Measurements from ENCODE around the gene PBX3.

PBX3 gene

DNA sequence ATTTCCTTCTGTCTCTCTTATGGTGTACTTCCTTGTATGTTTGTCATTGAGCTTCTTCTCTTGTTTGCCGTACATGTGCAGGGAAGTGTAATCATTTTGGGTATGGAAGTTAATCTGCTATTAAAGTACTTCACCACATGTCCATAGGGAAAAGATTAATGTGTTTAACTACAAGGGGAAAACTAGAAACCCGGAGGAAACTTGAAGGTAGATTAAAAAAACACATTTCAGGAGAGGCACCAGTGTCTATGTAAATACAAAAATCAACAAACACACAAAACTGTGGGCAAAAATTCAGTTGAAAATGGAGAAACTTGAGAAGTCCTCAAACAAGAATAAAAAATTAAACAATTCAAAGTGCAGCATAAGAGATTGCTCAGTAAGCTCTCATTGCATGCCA, 166.4 kb downstream of the PBX3 start:
- Histone ChIP-seq H3K27me3 (ENCODE audit: control insufficient read depth, insufficient read depth, low read length) (no peaks in the 10 kb centered on the region), H3K9me3 (ENCODE audit: control insufficient read depth, low read depth, low read length) (no peaks in the 10 kb centered on the region), H3K9ac (ENCODE audit: low read length) (no peak overlapping the region), H3K4me1 (ENCODE audit: control insufficient read depth, low read depth, low read length) (peaks cover 18% of the 10 kb centered on the region), H3K4me3 (ENCODE audit: low read length) (no peak overlapping the region), H3K27ac (ENCODE audit: low read length) (no peak overlapping the region), H3K36me3 (ENCODE audit: control insufficient read depth, low read depth, low read length) (peaks cover 7% of the 10 kb centered on the region)

GRCh38 chr9:125914411-125914810, 167.2 kb downstream of the PBX3 start:
- Histone ChIP-seq H3K27me3 (ENCODE audit: control insufficient read depth, insufficient read depth, low read length) (no peaks in the 10 kb centered on the region), H3K4me3 (ENCODE audit: low read length) (no peak overlapping the region), H3K36me3 (ENCODE audit: control insufficient read depth, low read depth, low read length) (peaks cover 7% of the 10 kb centered on the region), H3K27ac (ENCODE audit: low read length) (no peak overlapping the region), H3K9me3 (ENCODE audit: control insufficient read depth, low read depth, low read length) (no peaks in the 10 kb centered on the region), H3K9ac (ENCODE audit: low read length) (no peak overlapping the region), H3K4me1 (ENCODE audit: control insufficient read depth, low read depth, low read length) (peaks cover 13% of the 10 kb centered on the region)

- H3K27me3 ChIP-seq (ENCODE audit: control insufficient read depth, insufficient read depth, low read length), result no peaks in the 10 kb centered on the region
- H3K9ac ChIP-seq (ENCODE audit: low read length), result no peak overlapping the region
- no peak overlapping the region for H3K27ac ChIP-seq (ENCODE audit: low read length)
- no peak overlapping the region for H3K4me3 ChIP-seq (ENCODE audit: low read length)
- no peaks in the 10 kb centered on the region for H3K9me3 ChIP-seq (ENCODE audit: control insufficient read depth, low read depth, low read length)
- peaks cover 7% of the 10 kb centered on the region for H3K36me3 ChIP-seq (ENCODE audit: control insufficient read depth, low read depth, low read length)
- H3K4me1 ChIP-seq (ENCODE audit: control insufficient read depth, low read depth, low read length), result peaks cover 13% of the 10 kb centered on the region
Measured at GRCh38 chr9:125915606-125916005, 168.4 kb downstream of the PBX3 start.

DNA sequence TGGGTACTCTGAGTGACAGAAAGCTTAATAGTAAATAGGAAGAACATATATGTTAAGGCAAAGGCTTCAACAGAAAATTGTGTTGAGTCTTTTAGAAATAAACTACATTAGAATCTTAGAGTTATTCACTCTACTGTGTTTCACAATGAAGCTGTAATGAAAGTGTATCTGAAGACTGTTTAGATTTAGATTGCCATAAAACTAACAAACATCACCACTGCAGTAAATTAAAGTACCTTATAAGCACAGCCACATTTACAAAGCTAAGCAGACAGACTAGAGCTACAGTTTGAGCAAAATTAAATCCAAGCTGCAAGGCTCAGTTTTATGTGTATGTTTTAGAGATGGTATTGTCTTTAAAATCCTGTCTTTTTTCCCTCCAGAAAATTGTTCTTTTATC, 172.4 kb downstream of the PBX3 start:
- Histone ChIP-seq H3K27me3 (ENCODE audit: control insufficient read depth, insufficient read depth, low read length) (no peaks in the 10 kb centered on the region), H3K9me3 (ENCODE audit: control insufficient read depth, low read depth, low read length) (no peaks in the 10 kb centered on the region)

GRCh38 chr9:125920402-125920801, 173.2 kb downstream of the PBX3 start:
- Histone ChIP-seq H3K9ac (ENCODE audit: low read length) (no peak overlapping the region), H3K9me3 (ENCODE audit: control insufficient read depth, low read depth, low read length) (no peaks in the 10 kb centered on the region), H3K36me3 (ENCODE audit: control insufficient read depth, low read depth, low read length) (peaks cover 7% of the 10 kb centered on the region), H3K4me3 (ENCODE audit: low read length) (no peak overlapping the region), H3K27me3 (ENCODE audit: control insufficient read depth, insufficient read depth, low read length) (no peaks in the 10 kb centered on the region), H3K4me1 (ENCODE audit: control insufficient read depth, low read depth, low read length) (no peaks in the 10 kb centered on the region), H3K27ac (ENCODE audit: low read length) (no peak overlapping the region)

More for the DNA sequence above, 172.4 kb downstream of the PBX3 start:
- Histone ChIP-seq H3K36me3 (ENCODE audit: control insufficient read depth, low read depth, low read length) (peaks cover 7% of the 10 kb centered on the region), H3K27ac (ENCODE audit: low read length) (no peak overlapping the region), H3K4me1 (ENCODE audit: control insufficient read depth, low read depth, low read length) (no peaks in the 10 kb centered on the region), H3K4me3 (ENCODE audit: low read length) (no peak overlapping the region), H3K9ac (ENCODE audit: low read length) (no peak overlapping the region)

DNA sequence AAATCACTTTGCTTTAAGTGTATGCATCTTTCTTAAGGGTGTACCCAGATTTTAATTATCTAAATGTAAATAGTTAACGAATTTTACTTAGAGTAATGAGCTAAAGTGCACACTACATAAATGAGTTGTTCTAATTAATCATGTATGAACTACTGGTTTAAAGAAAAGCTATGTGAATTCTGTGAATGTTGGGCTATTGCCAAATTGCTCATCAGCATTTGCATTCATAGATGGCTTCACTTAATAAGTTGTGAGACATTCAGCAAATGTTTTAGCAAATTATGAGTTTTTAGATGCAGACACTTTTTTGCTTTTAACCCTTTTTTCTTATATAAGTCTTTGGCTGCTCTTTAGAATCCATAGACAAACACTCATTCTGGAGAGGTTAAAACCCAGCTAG, 175.7 kb downstream of the PBX3 start:
- no peak overlapping the region for H3K27ac ChIP-seq (ENCODE audit: low read length)
- H3K9me3 ChIP-seq (ENCODE audit: control insufficient read depth, low read depth, low read length), result no peaks in the 10 kb centered on the region
- H3K4me1 ChIP-seq (ENCODE audit: control insufficient read depth, low read depth, low read length), result no peaks in the 10 kb centered on the region
- H3K27me3 ChIP-seq (ENCODE audit: control insufficient read depth, insufficient read depth, low read length), result no peaks in the 10 kb centered on the region
- H3K36me3 ChIP-seq (ENCODE audit: control insufficient read depth, low read depth, low read length), result no peaks in the 10 kb centered on the region
- H3K4me3 ChIP-seq (ENCODE audit: low read length), result no peak overlapping the region
- H3K9ac ChIP-seq (ENCODE audit: low read length), result no peak overlapping the region

DNA sequence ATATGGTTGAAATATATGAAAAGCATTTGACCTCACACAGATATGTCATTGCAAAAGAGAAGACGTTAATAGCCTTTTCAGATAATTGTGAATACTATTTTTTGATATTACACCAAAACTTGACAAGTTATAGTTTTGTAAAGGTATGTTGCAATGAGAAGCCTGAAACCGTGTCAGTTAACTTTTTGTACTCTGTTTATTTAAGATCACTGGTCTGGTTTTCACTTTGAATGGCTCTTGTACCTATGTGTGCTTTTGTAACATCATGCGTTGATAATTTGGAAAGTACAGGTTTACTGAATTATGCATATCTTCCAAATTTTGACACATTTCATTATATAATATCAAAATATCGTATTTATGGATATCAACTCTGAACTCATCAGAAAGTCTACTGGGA, 177.2 kb downstream of the PBX3 start:
- H3K36me3 ChIP-seq (ENCODE audit: control insufficient read depth, low read depth, low read length), result no peaks in the 10 kb centered on the region

GRCh38 chr9:125926936-125927335, 179.8 kb downstream of the PBX3 start:
- Histone ChIP-seq H3K27me3 (ENCODE audit: control insufficient read depth, insufficient read depth, low read length) (no peaks in the 10 kb centered on the region), H3K27ac (ENCODE audit: low read length) (no peak overlapping the region), H3K36me3 (ENCODE audit: control insufficient read depth, low read depth, low read length) (no peaks in the 10 kb centered on the region), H3K4me3 (ENCODE audit: low read length) (no peak overlapping the region), H3K9ac (ENCODE audit: low read length) (no peak overlapping the region), H3K9me3 (ENCODE audit: control insufficient read depth, low read depth, low read length) (no peaks in the 10 kb centered on the region), H3K4me1 (ENCODE audit: control insufficient read depth, low read depth, low read length) (peaks cover 9% of the 10 kb centered on the region)

More for the DNA sequence above, 177.2 kb downstream of the PBX3 start:
- no peak overlapping the region for H3K9ac ChIP-seq (ENCODE audit: low read length)
- no peak overlapping the region for H3K4me3 ChIP-seq (ENCODE audit: low read length)
- peaks cover 2% of the 10 kb centered on the region for H3K4me1 ChIP-seq (ENCODE audit: control insufficient read depth, low read depth, low read length)
- H3K27ac ChIP-seq (ENCODE audit: low read length), result no peak overlapping the region
- no peaks in the 10 kb centered on the region for H3K27me3 ChIP-seq (ENCODE audit: control insufficient read depth, insufficient read depth, low read length)
- H3K9me3 ChIP-seq (ENCODE audit: control insufficient read depth, low read depth, low read length), result no peaks in the 10 kb centered on the region

DNA sequence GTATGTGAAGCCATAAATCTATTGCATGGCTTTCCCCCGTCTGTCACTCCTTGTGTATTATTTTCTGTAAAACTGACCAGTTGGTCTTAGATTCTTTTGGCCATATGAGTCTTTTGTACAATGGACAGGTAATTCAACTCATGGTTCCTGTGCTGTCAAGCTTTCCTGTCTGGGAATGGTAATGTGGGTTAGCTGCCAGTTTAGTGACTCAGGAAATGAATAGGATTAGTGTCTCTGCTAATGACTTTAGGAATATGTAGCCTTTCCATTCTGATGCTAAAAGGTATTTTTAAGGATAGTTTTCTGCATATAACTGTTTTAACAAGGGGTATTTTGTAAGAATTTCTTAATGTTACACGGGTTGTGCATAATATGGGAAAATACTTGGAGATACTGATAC, 182.7 kb downstream of the PBX3 start:
- Histone ChIP-seq H3K27me3 (ENCODE audit: control insufficient read depth, insufficient read depth, low read length) (no peaks in the 10 kb centered on the region), H3K4me3 (ENCODE audit: low read length) (no peak overlapping the region), H3K36me3 (ENCODE audit: control insufficient read depth, low read depth, low read length) (peaks cover 4% of the 10 kb centered on the region), H3K4me1 (ENCODE audit: control insufficient read depth, low read depth, low read length) (peaks cover 9% of the 10 kb centered on the region), H3K9ac (ENCODE audit: low read length) (no peak overlapping the region), H3K27ac (ENCODE audit: low read length) (no peak overlapping the region), H3K9me3 (ENCODE audit: control insufficient read depth, low read depth, low read length) (no peaks in the 10 kb centered on the region)

DNA sequence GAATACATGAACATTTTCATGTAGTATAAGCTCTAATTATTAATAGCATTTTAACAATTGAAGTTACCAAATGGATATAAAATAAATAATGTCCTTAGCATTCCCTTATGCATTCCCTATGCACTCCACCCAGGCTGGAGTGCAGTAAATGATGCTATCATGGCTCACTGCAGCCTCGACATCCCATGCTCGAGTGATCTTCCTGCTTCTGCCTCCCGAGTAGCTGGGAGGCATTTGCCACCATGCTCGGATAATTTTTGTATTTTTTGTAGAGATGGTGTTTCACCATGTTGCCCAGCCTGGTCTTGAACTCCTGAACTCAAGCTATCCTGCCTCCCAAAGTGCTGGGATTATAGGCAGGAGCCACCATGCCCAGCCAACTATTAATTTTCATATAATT, 184.0 kb downstream of the PBX3 start:
- H3K4me1 ChIP-seq (ENCODE audit: control insufficient read depth, low read depth, low read length), result peaks cover 9% of the 10 kb centered on the region
- peaks cover 14% of the 10 kb centered on the region for H3K36me3 ChIP-seq (ENCODE audit: control insufficient read depth, low read depth, low read length)
- no peaks in the 10 kb centered on the region for H3K27me3 ChIP-seq (ENCODE audit: control insufficient read depth, insufficient read depth, low read length)
- H3K9me3 ChIP-seq (ENCODE audit: control insufficient read depth, low read depth, low read length), result no peaks in the 10 kb centered on the region
- no peak overlapping the region for H3K4me3 ChIP-seq (ENCODE audit: low read length)
- no peak overlapping the region for H3K27ac ChIP-seq (ENCODE audit: low read length)
- H3K9ac ChIP-seq (ENCODE audit: low read length), result no peak overlapping the region

- Histone ChIP-seq H3K4me1 (ENCODE audit: control insufficient read depth, low read depth, low read length) (peaks cover 9% of the 10 kb centered on the region), H3K36me3 (ENCODE audit: control insufficient read depth, low read depth, low read length) (peaks cover 14% of the 10 kb centered on the region), H3K9me3 (ENCODE audit: control insufficient read depth, low read depth, low read length) (no peaks in the 10 kb centered on the region), H3K9ac (ENCODE audit: low read length) (no peak overlapping the region), H3K27me3 (ENCODE audit: control insufficient read depth, insufficient read depth, low read length) (no peaks in the 10 kb centered on the region), H3K27ac (ENCODE audit: low read length) (peak overlapping the region; percentile 25), H3K4me3 (ENCODE audit: low read length) (no peak overlapping the region)
Measured at GRCh38 chr9:125932012-125932411, 184.8 kb downstream of the PBX3 start.

DNA sequence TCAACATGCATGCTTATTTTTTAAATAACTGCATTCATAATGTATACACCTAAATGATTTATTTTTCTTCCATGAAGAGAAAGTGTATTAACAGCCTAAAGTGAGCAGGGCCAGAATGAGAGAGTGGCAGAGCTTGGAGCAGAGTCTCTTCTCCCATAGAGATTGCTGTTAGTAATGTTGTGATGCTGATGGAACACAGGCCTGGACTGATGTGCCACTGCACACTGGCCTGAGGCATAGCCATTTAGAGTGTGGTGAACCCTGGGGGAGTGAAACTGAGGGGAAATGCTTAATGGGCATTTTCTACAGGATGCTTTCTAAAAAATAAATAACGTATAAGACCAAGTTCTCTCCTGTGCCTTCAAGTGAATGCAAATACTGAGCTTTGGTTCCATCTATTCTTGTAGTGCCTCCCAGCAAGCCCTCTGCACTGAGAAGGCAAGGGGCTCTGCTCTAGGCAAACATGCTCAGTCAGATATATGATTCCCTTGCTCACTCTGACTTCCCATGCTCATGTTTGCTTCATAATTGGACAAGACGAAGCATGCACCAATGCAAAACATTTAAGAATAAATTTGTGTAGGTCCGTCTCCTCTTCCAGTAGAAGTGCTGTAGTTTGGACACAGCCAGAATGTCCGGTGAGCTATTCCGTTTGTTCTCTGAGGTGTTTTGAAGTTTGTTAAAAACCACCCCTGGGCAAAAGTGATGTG, 185.7 kb downstream of the PBX3 start:
- Histone ChIP-seq H3K4me3 (ENCODE audit: low read length) (no peak overlapping the region), H3K36me3 (ENCODE audit: control insufficient read depth, low read depth, low read length) (peaks cover 14% of the 10 kb centered on the region), H3K4me1 (ENCODE audit: control insufficient read depth, low read depth, low read length) (peaks cover 9% of the 10 kb centered on the region), H3K27ac (ENCODE audit: low read length) (no peak overlapping the region), H3K9ac (ENCODE audit: low read length) (no peak overlapping the region), H3K27me3 (ENCODE audit: control insufficient read depth, insufficient read depth, low read length) (no peaks in the 10 kb centered on the region), H3K9me3 (ENCODE audit: control insufficient read depth, low read depth, low read length) (no peaks in the 10 kb centered on the region)
